ENCODE results near the gene LRP1B. TPM values are rescaled to one million over a fixed set of nuclear protein-coding genes. Genes with fewer than 3 reads are reported as not detected.

The LRP1B gene
- total and polyA plus RNA-seq, 4 donors: 0.01 to 0.84 (median 0.17) TPM

DNA sequence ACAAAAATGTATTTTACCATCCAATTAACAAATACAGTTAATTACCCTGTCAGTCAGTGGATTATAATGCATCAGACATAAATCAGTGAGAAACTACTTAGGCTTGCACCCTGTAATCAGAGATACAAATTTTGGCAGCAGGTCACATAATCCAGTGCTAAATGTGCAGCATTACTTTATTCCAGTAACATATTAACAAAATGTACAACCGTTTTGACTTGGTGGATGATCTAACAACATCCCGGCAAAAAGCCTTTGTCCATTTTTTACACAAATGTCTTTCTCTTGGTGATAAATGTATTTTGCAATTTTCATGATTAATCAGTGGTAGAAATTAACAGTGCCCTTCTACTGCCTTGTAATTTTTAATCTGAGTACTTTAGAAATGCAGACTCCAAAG, 162.8 kb downstream of the LRP1B start (continued):
- TF ChIP-seq, protein P1, sequence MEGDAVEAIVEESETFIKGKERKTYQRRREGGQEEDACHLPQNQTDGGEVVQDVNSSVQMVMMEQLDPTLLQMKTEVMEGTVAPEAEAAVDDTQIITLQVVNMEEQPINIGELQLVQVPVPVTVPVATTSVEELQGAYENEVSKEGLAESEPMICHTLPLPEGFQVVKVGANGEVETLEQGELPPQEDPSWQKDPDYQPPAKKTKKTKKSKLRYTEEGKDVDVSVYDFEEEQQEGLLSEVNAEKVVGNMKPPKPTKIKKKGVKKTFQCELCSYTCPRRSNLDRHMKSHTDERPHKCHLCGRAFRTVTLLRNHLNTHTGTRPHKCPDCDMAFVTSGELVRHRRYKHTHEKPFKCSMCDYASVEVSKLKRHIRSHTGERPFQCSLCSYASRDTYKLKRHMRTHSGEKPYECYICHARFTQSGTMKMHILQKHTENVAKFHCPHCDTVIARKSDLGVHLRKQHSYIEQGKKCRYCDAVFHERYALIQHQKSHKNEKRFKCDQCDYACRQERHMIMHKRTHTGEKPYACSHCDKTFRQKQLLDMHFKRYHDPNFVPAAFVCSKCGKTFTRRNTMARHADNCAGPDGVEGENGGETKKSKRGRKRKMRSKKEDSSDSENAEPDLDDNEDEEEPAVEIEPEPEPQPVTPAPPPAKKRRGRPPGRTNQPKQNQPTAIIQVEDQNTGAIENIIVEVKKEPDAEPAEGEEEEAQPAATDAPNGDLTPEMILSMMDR (IDR thresholded peaks at IDR 0.05; ENCODE audit: low read depth, low read length, missing input control): no peak

DNA sequence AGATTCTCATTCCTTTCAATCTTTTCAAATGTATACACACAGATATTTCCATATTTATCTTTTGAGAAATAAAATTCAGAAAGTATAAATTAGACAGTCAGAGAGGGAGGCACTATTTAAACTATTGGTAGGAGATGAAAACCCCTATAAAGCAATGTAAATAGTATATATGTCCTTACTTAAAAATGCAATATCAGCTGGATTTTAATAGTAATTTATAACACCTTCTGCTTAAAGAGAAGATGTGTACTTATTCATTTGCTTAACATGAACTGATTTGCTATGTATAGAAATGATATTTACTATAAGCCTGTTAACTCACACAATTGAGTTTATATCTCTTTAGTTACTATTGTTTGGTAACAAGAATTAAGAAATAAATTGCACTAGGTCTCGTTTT, 163.3 kb downstream of the LRP1B start:
- Histone ChIP-seq H3K4me1 (ENCODE audit: control insufficient read depth in 4 of 4, insufficient read depth in 4 of 4, low read length in 3 of 4) (no peaks in the 10 kb centered on the region), H3K9me3 (ENCODE audit: control insufficient read depth in 4 of 4, low read length in 3 of 4) (no peaks in the 10 kb centered on the region), H3K36me3 (ENCODE audit: control insufficient read depth in 4 of 4, insufficient read depth in 3 of 4, low read depth in 1 of 4, low read length in 3 of 4) (no peaks in the 10 kb centered on the region), H3K27ac (ENCODE audit: low read depth in 1 of 2, low read length in 2 of 2) (no peak overlapping the region), H3K27me3 (ENCODE audit: control insufficient read depth in 4 of 4, insufficient read depth in 4 of 4, low read length in 3 of 4) (no peaks in the 10 kb centered on the region), H3K4me3 (ENCODE audit: low read depth in 1 of 3, low read length in 3 of 3) (no peak overlapping the region), H3K9ac (ENCODE audit: low read depth in 1 of 2, low read length in 2 of 2) (no peak overlapping the region)
- TF ChIP-seq, protein P2, sequence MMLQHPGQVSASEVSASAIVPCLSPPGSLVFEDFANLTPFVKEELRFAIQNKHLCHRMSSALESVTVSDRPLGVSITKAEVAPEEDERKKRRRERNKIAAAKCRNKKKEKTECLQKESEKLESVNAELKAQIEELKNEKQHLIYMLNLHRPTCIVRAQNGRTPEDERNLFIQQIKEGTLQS (IDR thresholded peaks at IDR 0.05): no peak
- TF ChIP-seq HNF4G (IDR thresholded peaks at IDR 0.05) (no peak), FOXA2 (IDR thresholded peaks at IDR 0.05) (no peak)
- TF ChIP-seq, protein P3, sequence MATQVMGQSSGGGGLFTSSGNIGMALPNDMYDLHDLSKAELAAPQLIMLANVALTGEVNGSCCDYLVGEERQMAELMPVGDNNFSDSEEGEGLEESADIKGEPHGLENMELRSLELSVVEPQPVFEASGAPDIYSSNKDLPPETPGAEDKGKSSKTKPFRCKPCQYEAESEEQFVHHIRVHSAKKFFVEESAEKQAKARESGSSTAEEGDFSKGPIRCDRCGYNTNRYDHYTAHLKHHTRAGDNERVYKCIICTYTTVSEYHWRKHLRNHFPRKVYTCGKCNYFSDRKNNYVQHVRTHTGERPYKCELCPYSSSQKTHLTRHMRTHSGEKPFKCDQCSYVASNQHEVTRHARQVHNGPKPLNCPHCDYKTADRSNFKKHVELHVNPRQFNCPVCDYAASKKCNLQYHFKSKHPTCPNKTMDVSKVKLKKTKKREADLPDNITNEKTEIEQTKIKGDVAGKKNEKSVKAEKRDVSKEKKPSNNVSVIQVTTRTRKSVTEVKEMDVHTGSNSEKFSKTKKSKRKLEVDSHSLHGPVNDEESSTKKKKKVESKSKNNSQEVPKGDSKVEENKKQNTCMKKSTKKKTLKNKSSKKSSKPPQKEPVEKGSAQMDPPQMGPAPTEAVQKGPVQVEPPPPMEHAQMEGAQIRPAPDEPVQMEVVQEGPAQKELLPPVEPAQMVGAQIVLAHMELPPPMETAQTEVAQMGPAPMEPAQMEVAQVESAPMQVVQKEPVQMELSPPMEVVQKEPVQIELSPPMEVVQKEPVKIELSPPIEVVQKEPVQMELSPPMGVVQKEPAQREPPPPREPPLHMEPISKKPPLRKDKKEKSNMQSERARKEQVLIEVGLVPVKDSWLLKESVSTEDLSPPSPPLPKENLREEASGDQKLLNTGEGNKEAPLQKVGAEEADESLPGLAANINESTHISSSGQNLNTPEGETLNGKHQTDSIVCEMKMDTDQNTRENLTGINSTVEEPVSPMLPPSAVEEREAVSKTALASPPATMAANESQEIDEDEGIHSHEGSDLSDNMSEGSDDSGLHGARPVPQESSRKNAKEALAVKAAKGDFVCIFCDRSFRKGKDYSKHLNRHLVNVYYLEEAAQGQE (IDR thresholded peaks at IDR 0.05): no peak
- 34% methylated on average over 1 of the region's 1 CpG for WGBS
- no peak for DNase-seq (ENCODE audit: low spot score)

DNA sequence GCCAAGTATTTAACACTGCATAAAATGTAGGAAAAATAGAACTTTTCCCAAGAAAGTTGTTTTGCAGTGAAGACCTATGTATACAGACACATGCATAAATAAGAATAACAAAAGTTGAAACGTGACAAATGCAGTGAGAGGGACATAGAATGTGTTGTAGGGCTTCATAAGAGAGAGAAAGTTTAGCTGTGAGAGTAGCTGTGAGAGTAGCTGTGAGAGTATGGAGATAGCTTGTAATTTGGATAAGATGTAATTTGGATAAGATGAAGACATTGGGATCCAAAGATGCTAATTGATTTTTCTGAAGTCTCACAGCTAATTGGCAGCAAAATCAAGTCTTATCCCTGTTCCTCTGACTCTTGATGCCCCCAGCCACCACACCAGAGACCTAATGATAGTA, 170.9 kb downstream of the LRP1B start:
- no peaks in the 10 kb centered on the region for H3K36me3 ChIP-seq (ENCODE audit: control insufficient read depth in 4 of 4, insufficient read depth in 3 of 4, low read depth in 1 of 4, low read length in 3 of 4)
- no peaks in the 10 kb centered on the region for H3K9me3 ChIP-seq (ENCODE audit: control insufficient read depth in 4 of 4, low read length in 3 of 4)
- TF ChIP-seq EGR1 (IDR thresholded peaks at IDR 0.05; ENCODE audit: low read depth in 2 of 2) (no peak), RAD21 (IDR thresholded peaks at IDR 0.05) (no peak), FOXA2 (IDR thresholded peaks at IDR 0.05) (no peak), RXRA (IDR thresholded peaks at IDR 0.05) (no peak), TAF1 (conservative IDR thresholded peaks at IDR 0.05) (no peak)
- TF ChIP-seq, protein P3 (IDR thresholded peaks at IDR 0.05): no peak
- TF ChIP-seq, protein P4, sequence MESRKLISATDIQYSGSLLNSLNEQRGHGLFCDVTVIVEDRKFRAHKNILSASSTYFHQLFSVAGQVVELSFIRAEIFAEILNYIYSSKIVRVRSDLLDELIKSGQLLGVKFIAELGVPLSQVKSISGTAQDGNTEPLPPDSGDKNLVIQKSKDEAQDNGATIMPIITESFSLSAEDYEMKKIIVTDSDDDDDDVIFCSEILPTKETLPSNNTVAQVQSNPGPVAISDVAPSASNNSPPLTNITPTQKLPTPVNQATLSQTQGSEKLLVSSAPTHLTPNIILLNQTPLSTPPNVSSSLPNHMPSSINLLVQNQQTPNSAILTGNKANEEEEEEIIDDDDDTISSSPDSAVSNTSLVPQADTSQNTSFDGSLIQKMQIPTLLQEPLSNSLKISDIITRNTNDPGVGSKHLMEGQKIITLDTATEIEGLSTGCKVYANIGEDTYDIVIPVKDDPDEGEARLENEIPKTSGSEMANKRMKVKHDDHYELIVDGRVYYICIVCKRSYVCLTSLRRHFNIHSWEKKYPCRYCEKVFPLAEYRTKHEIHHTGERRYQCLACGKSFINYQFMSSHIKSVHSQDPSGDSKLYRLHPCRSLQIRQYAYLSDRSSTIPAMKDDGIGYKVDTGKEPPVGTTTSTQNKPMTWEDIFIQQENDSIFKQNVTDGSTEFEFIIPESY (IDR thresholded peaks at IDR 0.05): no peak
- no peaks in the 10 kb centered on the region for H3K4me1 ChIP-seq (ENCODE audit: control insufficient read depth in 4 of 4, insufficient read depth in 4 of 4, low read length in 3 of 4)
- no peak overlapping the region for H3K9ac ChIP-seq (ENCODE audit: low read depth in 1 of 2, low read length in 2 of 2)
- H3K27ac ChIP-seq (ENCODE audit: low read depth in 1 of 2, low read length in 2 of 2): no peak overlapping the region
- DNase-seq (ENCODE audit: low spot score): no peak
- WGBS: 32% methylated on average over 1 of the region's 1 CpG
- no peak overlapping the region for H3K4me3 ChIP-seq (ENCODE audit: low read depth in 1 of 3, low read length in 3 of 3)
- no peaks in the 10 kb centered on the region for H3K27me3 ChIP-seq (ENCODE audit: control insufficient read depth in 4 of 4, insufficient read depth in 4 of 4, low read length in 3 of 4)
